H1 (cell line): Measurements from ENCODE around the gene GMNC.

Source experiments
- CHD2 ChIP-seq: IDR thresholded peaks from 2 replicates; pipeline ENCODE4 v1.6.1; 2012; ENCODE audit warnings: low read length, improper control_type of control experiment
- FOSL1 ChIP-seq: IDR thresholded peaks from 2 replicates; pipeline ENCODE4 v1.6.1; 2011; ENCODE audit warnings: mild to moderate bottlenecking, low read depth, low read length, moderate library complexity; ENCODE audit not compliant: insufficient read depth
- JUND ChIP-seq: IDR thresholded peaks from 2 replicates; pipeline ENCODE4 v1.6.1; 2011; ENCODE audit warnings: mild to moderate bottlenecking, improper control_type of control experiment, low read length
- TCF12 ChIP-seq: IDR thresholded peaks from 2 replicates; pipeline ENCODE4 v1.6.1; 2011; ENCODE audit warnings: low read depth, mild to moderate bottlenecking, low read length
- TF ChIP-seq, protein P1 (sequence below), 3 experiments: IDR thresholded peaks; 1 replicate in 2 of 3; 2 replicates in 1 of 3; pipeline versions ENCODE4 v1.5.1 to v1.6.1; 2011; ENCODE audit warnings: low read length in 3 of 3, mild to moderate bottlenecking in 3 of 3, inconsistent platforms in 2 of 3, low read depth in 1 of 3, moderate library complexity in 1 of 3; ENCODE audit not compliant: insufficient read depth in 1 of 3; ENCODE audit errors: control extremely low read depth in 1 of 3
- TF ChIP-seq, protein P2 (sequence below): IDR thresholded peaks from 2 replicates; pipeline ENCODE4 v1.6.1; 2011; ENCODE audit warnings: low read length, improper control_type of control experiment

DNA sequence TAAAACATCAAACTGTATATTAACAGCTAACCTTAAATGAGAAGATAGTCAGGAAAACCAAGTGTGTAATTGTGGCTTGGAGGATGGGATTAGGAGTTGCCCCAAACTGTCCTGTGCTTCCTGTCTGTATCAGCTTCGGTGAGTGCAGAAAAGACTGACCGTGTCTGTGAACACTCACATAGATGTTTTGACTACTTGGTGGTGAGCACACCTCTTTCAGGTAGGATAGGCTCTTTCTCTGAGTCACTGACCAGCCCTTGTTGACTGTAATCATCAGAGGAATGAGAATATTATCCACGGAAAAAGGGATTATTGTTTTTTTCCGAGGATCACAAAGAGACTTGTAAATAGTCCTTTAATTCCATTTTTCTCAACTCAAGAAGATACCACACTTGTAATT is 51.5 kb downstream of the GMNC start:
- TF ChIP-seq, protein P1, sequence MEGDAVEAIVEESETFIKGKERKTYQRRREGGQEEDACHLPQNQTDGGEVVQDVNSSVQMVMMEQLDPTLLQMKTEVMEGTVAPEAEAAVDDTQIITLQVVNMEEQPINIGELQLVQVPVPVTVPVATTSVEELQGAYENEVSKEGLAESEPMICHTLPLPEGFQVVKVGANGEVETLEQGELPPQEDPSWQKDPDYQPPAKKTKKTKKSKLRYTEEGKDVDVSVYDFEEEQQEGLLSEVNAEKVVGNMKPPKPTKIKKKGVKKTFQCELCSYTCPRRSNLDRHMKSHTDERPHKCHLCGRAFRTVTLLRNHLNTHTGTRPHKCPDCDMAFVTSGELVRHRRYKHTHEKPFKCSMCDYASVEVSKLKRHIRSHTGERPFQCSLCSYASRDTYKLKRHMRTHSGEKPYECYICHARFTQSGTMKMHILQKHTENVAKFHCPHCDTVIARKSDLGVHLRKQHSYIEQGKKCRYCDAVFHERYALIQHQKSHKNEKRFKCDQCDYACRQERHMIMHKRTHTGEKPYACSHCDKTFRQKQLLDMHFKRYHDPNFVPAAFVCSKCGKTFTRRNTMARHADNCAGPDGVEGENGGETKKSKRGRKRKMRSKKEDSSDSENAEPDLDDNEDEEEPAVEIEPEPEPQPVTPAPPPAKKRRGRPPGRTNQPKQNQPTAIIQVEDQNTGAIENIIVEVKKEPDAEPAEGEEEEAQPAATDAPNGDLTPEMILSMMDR (IDR thresholded peaks at IDR 0.05; ENCODE audit: control extremely low read depth in 1 of 3, insufficient read depth in 1 of 3, low read depth in 1 of 3, low read length in 3 of 3), result no peak
- TF ChIP-seq CHD2, result no peak
- TF ChIP-seq, protein P2, sequence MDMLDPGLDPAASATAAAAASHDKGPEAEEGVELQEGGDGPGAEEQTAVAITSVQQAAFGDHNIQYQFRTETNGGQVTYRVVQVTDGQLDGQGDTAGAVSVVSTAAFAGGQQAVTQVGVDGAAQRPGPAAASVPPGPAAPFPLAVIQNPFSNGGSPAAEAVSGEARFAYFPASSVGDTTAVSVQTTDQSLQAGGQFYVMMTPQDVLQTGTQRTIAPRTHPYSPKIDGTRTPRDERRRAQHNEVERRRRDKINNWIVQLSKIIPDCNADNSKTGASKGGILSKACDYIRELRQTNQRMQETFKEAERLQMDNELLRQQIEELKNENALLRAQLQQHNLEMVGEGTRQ, result no peak
- TF ChIP-seq TCF12, result no peak
- TF ChIP-seq FOSL1, result no peak
- no peak for TF ChIP-seq JUND
